NOMO-1 treated with dmso at 0.1 percent for 144 hours (cell line): ENCODE data around the gene ANGPTL7.
"Not testable (repeated sequence)": the region's sequence is repeated elsewhere in the genome, so short reads cannot be mapped to it uniquely, and the experiment has no call there.

Experiments used
- DNase-seq: peaks from one replicate; lab custom pipeline; 2025; ENCODE audit not compliant: unreplicated experiment; lab: John Stamatoyannopoulos, UW

ANGPTL7 gene

DNA sequence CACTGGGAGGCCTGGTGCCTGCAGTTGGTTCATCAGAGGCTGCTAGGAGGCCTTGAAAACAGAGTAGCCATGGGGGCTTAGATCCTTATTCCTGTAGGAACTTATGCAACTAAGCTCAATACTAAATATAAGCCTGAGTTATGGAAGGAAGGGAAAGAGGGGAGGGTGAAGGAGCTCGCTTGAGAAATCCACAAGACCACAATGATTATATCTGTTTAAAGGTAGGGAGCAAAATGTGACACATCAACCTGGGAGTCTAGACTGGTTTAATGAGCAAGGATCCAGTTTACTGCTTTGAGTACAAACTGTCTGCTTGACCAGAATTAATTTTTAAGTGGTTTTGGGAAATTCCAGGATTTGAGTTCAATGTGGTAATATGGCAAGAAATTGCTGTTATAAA lies 20.4 kb upstream of the ANGPTL7 start:
- no peak for DNase-seq

DNA sequence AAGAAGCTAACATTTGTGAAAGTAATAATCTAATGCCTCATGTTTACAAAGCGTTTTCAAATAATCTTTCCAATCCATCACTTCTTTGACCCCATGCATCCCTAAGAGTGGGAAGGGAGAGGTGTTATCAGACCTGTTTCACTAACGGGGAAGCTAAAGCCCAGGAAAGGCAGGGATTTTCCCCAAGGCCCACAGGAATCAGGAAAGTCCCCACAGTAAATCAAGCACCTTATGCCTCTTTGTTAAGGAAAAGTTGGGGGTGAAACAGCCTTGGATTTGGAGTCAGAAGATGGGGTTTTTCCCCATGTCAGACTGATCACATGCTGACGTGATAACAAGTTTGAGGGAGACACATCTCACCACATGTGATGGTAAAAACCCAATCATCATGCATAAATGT lies 20.0 kb upstream of the ANGPTL7 start:
- DNase-seq = no peak

DNA sequence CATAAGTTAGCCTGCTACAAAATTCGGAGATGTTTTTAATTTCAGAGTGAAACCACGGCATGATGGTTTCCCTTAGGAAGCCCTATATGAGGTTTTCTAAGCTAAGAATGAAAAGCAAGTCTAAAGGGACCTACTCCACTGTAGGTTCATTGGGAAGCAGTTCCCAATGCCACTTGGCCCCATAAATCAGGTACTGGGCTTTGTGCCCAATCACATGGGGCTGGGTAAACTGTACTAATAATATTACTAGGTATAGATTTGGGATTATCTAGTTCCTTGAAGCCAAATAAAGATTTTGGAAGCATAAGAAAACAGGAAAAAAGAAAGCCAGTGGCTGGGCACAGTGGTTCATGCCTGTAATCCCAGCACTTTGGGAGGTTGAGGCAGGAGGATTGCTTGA lies 19.1 kb upstream of the ANGPTL7 start:
- DNase-seq = no peak

DNA sequence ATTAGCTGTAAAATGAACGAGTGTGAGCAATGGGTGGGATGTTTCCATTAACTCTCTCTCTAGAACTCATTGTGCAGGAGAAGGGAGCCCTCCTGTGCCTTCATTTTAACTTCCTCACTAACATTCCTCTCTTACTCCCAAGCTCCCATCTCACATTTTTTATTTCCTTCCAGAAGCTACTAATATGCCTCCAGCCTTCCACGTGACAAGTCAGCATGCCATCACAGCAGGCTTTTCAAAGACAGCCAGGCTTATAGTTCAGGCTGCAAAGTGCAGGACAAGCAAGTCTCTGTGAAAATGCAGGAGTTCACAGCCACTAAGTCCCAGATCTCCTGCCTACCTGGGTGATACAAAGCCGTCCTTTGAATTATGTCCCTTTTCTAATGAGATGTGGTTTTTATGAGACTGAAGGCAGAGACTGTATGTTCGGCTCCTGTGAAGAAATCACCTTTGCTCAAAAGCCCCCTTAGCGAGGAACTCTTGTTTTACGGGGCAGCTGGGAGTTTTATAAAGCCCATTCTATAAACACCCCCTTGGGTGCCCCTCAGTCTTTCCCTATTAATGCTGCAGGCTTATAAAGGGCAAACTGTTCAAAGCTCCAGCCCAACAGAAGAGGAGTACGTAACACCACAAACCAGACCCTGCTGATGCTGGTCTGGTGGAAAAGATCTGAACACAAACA lies 14.8 kb upstream of the ANGPTL7 start:
- DNase-seq = no peak

DNA sequence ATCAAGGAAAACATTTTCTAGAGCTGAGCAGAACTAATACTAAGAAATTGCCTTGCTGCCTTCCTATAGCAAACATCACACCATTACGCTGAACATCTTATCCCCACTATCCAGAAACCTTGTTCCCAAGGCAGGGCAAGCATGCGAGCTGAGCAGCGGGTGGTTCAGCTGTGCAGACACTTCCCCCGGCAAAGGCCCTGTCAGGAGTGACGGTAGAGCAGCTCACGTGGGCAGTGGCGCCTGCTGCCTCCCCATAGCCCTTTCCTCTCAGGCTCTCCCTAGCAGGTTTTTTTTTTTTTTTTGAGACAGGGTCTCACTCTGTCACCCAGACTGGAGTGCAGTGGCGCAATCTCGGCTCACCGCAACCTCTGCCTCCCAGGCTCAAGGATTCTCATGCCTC lies 13.7 kb upstream of the ANGPTL7 start:
- no peak for DNase-seq

DNA sequence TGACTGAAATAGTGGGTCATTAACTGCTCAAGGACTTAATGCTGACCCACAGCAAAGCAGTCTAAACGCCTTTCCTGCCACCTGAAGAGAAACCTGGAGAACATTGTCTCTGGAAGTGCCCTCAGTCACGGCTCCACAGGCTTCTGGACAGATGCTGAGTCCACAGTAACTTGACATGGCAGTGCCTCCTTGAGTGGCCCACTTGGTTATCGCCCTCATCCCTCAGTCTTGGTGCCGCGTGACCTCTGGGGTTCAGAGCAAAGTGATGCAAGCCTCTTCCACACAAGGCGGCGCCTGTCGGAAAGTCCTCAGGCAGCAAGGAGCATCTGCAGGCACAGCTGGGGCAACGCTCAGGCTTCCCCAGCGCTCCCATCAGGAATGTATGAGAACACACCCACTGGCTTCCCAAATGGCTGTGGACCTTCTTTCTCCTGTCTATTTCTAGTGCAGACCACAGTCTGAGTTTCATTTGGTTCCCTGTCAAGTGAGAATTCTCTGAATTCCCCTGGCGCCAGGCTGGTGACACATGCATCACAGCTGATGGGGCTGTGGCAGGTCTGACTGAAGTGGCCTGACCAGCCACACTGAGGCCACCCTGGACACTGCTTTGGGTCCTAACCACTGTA lies 13.0 kb upstream of the ANGPTL7 start:
- no peak for DNase-seq

DNA sequence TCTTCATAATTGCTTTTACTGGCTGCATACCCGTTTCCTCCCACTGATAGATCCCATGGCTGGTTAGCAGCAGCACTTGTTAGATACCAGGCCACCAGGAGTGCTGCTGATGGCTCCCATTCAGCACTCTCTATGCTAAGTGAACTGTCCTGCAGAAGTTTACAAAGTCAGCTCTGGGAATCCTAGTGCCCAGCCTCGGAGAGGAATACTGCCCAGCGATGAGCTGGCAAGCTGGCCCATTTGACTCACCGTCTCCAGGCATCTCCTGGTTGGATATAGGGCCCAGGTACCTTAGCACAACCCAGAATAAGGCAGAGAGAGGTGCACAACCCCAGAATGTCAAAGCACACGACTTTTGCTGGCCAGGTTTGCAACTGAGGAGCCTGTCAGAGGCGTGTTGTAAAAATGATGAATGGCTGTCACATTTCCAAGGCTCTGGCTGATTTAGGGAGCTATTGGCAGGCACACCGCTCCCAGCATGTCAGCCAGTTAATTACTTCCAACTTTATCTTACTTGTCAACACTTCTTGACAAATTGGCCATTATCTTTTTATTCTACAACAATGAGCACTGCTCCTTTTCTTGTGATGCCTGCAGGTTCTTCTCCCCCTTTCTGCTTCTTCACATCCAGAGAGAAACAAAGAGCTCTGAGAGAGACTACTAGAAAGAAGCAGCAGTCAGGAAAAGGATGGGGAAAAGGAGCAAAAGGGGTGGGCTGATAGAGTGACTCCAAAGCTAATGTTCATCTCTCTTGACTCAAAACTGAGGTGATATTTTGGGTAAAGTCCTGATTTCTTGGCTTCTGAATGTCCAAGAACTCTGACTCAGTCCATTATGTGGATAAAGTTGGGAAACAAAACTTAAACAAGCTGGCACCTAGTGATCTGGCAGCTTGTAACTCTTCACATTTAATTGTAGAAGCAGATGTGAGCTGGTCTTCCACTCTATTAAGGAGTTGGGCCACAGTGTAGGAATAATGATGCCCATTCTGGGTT lies 10.8 kb upstream of the ANGPTL7 start:
- no peak for DNase-seq

DNA sequence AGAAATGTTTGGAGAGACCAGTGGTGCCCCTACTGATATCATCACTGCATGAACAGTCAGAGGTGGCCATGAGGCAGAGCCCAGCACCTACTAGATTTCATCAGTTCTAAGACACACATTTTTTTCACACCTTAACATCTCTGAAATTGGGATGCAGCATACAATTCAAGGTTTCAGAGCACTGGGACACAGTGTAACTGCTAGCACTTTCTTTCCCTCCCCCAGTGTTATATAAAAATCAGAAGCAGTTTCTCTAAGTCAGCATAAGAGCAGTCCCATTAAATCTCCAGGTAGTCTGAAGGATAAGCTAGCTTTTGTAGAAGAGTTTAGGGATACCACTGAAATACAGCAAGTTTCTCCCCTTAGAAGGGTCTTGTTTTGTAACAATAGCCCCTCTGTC lies 10.0 kb upstream of the ANGPTL7 start:
- DNase-seq = no peak

DNA sequence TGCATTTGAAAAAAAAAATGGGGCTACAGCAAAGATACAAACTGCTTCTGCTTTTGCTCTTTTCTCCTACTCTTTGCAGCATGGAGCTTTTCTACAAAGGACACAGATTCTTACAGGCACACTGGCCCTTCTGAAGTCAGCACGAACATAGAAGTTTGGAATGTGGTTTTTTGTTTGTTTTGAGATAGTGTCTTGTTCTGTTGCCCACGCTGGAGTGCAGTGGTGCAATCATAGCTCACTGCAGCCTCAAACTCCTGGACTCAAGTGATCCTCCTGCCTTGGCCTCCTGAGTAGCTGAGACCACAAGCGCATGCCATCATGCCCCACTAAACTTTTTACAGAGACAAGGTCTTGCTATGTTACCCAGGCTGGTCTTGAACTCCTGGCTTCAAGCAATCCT lies 9.4 kb upstream of the ANGPTL7 start:
- DNase-seq = not testable (repeated sequence)

DNA sequence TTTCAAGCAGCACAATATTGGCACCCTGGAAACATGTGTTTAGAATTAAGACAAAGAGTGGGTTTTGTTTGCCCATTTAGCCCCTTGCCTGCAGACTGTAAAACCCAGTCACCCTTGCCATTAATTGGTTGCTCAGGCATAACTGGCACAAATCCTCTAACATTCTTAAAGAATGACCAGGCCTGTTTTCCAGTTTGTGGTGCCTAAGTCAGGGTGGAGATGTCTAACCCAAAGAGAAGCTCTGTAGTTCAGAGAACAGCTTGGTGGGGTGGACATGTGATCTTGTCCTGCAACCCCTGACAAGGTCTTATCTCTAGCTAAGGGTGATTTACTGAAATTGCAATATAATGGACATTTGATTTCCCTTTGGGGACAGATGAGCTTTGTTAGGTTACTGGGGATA lies 8.8 kb upstream of the ANGPTL7 start:
- no peak for DNase-seq

DNA sequence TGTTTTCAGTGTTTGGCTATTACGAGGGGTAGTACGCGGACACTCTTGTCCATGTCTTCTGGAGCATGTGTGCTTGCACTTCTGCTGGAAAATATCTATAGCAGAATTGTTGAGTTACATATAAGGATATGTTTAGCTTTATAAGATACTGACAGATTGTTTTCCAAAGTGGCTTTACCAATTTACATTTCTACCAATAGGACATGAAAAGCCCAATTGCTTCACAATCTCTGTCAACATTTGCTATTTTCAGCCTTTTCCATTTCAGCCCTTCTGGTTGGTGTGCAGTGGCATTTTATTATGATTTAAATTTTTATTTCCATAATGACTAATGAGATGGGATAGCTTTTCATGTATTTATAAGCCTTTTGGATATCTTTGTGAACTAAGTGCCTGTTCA lies 6.3 kb upstream of the ANGPTL7 start:
- DNase-seq = no peak

DNA sequence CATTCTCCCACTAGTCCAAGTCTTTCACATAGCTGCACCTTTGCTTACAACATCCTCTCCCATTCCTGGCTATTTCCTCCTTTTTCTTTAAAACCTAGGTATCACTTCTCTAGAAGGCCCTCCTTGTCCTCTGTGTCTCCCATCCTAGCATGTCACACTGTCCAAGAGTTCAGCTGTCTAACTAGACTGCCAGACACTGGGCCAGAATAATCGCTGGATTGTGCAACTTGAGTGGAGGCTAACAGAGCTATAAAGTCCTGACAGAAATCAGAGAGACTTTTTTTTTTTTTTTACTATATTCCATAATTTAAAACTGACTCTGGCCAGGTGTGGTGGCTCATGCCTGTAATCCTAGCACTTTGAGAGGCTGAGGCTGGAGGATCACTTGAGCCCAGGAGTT lies 4.2 kb upstream of the ANGPTL7 start:
- no peak for DNase-seq

DNA sequence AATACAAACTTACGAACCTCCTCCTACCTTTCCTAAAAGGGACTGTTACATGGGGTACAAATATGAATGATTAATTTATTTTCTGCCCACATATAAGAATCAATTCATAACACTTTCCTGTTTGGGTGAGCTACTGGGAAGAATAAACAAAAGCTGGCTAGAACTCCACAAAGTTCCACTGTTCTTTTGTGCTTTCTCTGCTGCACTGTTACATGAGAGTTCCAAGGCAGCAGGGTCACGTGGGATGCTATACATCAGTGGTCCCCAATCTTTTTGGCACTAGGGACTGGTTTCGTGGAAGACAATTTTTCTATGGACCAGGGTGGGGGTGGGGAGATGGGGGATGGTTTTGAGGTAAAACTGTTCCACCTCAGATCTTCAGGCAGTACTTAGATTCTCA lies 2.2 kb upstream of the ANGPTL7 start:
- DNase-seq = no peak

DNA sequence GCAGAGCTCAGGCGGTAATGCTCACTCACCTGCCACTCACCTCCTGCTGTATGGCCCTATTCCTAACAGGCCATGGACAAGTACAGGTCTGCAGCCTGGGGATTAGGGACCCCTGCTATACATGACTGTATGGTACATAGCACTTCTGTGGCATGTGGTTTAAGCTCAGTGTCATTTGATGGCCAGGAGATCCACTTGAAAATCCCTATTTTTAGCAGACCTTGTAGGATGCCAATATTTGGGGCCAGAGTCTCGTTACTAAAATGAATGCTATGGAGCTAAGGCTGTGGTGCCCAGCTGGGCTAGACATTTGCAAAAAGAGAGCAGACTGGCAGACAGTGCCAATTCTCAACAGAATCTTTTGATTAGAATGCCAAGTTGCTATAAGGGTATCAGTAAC lies 1.7 kb upstream of the ANGPTL7 start:
- DNase-seq = no peak

DNA sequence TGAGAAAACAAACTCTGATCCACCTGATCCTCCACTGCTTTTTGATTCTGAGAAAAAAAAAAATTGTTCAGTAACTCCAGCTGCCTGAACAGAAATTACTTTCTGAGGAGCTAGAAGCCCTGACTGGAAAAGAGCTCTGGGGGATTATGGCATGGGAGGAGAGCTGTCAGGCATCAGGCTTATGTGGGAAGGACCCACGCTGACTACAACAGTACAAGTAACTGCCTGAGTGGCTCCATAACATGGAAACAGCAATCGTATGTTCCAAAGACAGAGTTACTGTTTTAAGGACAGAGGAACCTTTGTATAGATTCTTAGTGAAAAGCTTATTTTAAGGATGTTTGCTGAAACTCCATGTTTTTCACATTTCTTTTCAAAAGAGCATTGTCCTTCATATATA lies 1.2 kb upstream of the ANGPTL7 start:
- no peak for DNase-seq

DNA sequence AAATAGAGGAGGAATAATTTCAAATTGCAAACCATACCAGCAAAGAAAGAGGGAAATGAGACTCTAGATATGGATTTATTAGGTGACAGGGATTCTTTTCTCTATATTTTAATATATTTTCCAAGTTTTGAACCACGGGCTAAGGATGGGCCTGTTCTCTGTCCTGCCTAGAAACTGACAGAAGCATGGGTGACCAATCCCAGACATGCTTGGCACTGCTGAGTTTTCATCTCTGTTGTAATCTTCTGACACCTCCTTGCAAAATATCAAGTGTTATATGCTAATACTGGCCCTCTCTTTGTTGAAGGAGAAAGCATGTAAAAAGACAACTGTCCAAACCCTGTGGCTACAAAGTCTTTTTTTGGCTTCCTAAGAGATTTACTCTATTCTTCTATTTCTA lies 774 bp upstream of the ANGPTL7 start:
- no peak for DNase-seq

DNA sequence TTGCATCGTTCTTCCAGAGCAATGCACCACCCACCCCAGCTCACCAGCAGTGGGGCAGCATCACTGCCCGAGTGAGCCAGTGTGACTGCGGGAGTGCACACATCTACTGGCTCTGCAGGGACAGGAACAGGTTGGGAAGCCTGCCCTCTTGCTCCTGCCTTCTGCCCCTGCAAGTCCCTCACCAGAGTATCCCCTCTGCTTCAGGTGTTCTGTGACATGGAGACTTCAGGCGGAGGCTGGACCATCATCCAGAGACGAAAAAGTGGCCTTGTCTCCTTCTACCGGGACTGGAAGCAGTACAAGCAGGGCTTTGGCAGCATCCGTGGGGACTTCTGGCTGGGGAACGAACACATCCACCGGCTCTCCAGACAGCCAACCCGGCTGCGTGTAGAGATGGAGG lies 4.2 kb downstream of the ANGPTL7 start:
- no peak for DNase-seq

DNA sequence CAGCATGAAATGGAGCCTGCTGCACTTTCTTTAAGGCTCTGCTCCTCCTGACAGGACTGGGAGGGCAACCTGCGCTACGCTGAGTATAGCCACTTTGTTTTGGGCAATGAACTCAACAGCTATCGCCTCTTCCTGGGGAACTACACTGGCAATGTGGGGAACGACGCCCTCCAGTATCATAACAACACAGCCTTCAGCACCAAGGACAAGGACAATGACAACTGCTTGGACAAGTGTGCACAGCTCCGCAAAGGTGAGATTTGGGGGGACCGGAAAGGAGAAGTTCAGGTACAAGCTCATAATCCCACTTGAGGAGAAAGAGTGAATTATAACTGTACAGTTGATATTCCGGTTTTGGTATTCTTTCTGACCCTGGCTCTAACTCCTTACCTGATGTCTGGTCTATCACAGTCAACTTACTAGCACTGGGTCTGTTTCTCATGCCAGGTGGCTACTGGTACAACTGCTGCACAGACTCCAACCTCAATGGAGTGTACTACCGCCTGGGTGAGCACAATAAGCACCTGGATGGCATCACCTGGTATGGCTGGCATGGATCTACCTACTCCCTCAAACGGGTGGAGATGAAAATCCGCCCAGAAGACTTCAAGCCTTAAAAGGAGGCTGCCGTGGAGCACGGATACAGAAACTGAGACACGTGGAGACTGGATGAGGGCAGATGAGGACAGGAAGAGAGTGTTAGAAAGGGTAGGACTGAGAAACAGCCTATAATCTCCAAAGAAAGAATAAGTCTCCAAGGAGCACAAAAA lies 5.4 kb downstream of the ANGPTL7 start:
- DNase-seq = no peak

DNA sequence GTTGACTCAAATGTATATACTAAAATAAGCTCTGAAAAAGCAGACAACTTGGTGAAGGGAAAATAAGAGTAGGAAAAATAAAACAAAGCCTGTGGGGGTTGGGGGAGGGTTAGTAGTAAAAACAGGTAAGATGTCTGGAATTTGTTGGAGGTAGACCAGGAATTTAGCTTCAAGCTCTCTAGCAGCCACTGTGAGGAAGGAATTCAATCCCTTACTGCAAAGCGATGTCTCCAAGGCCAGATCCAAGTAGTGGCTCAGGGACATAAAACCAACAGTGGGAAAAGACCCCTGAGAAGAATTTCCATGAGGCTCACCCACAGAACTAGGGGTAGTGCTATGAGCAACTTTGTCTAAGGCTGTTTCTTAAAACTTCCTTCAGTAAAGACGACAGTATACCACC lies 7.8 kb downstream of the ANGPTL7 start:
- no peak for DNase-seq

DNA sequence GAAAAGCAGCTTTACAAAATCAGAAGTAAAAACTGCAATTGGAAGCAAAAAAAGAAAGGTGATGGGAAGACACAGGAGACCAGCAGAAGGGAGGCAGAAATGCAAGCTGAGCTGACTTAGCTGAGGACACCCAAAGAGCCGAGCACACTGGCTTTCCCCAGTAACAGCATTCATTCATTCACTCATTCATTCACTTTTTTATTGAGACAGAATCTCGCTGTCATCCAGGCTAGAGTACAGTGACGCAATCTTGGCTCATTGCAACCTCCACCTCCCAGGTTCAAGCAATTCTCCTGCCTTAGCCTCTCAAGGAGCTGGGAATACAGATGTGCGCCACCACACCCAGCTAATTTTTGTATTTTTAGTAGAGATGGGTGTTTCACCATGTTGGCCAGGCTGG lies 8.2 kb downstream of the ANGPTL7 start:
- no peak for DNase-seq

DNA sequence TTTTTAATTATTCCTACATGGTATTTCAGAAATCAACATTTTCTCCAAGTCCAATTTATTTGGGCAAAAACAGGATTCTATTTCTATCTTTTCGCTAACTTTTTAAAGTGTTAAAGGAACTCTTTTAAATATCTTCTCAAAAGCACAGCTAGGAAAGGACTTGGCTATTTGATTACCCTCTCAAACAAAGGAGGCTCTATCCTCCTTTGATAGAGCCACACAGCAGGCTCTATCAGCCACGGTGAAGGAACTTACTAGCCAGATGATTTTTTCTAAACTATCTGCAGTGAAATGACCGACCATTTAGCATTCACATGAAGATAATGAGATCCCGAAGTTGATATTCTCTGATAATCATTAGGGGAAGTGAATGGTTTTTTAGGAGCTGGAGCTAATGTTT lies 9.1 kb downstream of the ANGPTL7 start:
- DNase-seq = no peak
